HT1080 (cell line): ENCODE measurements around the gene ZNRF3. TPM values are rescaled to one million over a fixed set of nuclear protein-coding genes. Genes with fewer than 3 reads are reported as not detected.
"Not testable (repeated sequence)": the region's sequence is repeated elsewhere in the genome, so short reads cannot be mapped to it uniquely, and the experiment has no call there.

Experiments used
- DNase-seq: peaks from one replicate; pipeline ENCODE4 v3.0.0-alpha.2; 2015; ENCODE audit warnings: low read depth
- total RNA-seq: library from RNA; depleted of rRNA; stranded (reverse); fragments of >200 nt; shearing (Covaris generic); gene quantifications from 2 replicates; pipeline ENCODE4 v1.2.3, GENCODE V29; 2014

The ZNRF3 gene
- total RNA-seq, 1 experiment from 2014 or later, result 9.1 TPM

DNA sequence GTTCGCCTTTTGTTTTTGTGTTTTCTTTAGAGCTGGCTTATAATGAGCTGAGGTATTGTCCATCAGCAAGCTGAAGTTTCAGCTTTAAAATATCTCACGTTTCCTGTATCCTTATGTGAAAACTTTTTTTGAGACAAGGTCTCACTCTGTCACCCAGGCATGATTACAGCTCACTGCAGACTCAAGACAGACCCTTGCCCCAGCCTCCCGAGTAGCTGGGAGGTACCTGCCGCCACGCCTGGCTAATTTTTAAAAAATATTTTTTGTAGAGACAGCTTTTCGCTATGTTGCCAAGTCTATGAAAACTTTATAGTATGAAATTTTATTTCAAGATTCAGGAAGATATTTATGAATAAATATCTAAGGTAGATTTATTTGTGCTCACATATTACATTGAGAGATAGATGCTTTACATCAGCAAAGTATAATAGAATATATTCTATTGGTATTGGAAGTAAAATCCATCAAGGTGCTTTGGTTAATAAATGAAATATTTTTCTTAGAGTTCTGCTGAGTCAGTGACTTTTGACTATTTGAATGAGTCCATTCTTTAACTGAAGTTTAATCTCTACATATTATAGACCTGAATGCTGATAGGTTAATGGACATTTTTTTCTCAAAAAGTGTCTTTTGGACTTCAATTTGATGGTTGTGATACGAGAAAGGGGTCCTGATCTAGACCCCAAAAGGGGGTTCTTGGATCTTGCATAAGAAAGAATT is 199.6 kb downstream of the ZNRF3 start:
- no peak for DNase-seq

GRCh38 chr22:29083576-29083932 is 200.2 kb downstream of the ZNRF3 start:
- not testable (repeated sequence) for DNase-seq

DNA sequence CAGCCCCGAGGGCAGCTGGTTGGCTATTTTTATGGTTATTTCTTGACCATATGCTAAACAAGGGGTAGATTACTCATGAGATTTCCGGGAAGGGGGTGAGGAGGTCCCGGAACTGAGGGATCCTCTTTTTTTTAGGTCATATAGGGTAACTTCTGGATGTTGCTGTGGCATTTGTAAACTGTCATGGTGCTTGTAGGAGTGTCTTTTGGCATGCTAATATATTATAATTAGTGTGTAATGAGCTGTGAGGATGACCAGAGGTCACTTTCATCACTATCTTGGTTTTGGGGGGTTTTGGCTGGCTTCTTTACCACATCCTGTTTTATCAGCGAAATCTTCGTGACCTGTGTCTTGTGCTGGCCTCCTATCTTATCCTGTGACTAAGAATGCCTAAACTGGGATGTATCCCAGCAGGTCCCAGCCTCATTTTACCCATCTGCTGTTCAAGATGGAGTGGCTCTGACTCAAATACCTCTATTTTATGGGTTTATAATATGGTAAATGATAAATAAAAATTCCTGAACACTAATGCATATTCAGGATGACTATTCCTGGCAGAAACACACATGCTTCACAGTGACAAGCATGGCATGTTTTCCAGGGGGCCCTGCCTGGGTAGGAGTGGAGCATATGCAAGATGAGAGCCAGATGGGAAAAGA is 200.7 kb downstream of the ZNRF3 start:
- peak; percentile 15 for DNase-seq

- DNase-seq, result no peak
These were observed 203.6 kb downstream of the ZNRF3 start for GRCh38 chr22:29087012-29087411.

DNA sequence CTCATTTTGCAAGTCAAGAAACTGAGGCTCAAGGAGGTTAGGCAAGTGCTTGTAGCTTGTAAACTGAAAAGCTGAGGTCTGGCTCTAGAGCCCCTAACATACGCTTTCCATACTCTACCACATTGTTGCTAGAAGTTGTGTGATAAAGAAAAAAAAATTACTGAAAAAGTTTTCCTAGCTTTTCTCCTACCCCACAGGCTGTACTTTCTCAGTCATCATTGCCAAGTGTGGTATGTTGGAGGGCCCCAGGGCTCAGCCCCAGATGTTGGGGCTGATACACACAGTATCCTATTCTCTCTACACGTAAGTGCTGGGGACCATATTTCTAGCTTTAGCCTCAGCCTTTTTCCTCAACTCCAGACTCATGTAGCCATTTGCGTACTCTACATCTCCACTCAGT is 205.4 kb downstream of the ZNRF3 start:
- no peak for DNase-seq

GRCh38 chr22:29089507-29089906 is 206.1 kb downstream of the ZNRF3 start:
- DNase-seq, result no peak

GRCh38 chr22:29090039-29090438 is 206.7 kb downstream of the ZNRF3 start:
- no peak for DNase-seq

DNA sequence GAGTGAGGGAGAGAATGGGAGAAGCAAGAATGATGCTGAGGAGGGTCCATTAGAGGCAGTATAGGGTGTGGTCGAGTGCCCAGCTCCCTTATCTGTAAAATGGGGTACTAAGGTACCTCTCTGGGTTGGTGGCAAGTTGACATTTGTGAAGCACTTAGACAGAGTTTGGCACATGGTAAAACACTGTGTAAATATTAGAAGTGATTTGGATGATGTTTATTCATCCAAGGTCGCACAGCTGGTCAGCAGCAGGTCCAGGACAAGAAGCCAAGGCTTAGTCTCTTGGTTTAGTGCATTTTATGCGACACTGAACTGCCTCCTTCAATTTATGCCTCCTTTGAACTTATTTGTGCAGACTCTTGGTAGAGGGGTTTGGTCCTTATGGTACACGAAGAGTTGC is 208.9 kb downstream of the ZNRF3 start:
- DNase-seq, result no peak

DNA sequence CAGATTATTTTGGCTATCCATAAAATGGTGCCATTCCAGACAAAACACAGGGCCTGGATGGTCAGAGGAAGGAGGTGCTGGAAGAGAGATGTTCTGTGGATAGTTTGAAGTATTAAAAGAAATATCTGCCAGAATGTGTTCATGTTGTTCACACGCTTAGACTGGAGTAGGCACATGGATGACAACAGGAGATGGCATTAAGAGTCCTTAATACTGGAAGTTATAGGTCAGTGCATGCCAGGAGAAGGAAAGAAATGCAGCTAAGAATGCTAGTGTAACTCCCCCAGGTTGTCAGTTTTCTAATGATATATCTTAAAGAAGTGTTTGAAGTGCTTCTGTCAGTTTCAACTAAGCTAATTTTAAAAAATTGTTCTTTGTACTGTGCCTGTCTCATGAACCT is 209.7 kb downstream of the ZNRF3 start:
- no peak for DNase-seq

- peak; percentile 26 for DNase-seq
These were observed 210.3 kb downstream of the ZNRF3 start for GRCh38 chr22:29093501-29094300.

DNA sequence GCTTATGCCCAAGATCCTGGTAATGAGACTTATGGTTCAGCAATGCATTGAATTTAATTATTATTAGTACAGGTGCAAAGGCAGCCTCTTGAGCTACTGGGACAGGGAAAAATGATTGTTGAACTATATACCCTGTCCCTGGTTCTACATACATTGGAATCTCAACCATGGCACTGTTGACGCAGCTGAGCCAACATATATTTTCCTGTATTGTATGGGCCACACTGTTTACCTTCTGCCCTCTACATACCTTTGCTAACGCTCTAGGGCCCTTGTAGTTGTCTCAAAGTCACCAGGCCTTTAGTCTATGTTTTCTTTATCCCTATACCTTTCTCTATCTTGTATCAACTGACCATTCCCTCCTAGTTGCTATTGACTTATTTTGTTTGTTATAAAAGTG is 212.1 kb downstream of the ZNRF3 start:
- no peak for DNase-seq

DNA sequence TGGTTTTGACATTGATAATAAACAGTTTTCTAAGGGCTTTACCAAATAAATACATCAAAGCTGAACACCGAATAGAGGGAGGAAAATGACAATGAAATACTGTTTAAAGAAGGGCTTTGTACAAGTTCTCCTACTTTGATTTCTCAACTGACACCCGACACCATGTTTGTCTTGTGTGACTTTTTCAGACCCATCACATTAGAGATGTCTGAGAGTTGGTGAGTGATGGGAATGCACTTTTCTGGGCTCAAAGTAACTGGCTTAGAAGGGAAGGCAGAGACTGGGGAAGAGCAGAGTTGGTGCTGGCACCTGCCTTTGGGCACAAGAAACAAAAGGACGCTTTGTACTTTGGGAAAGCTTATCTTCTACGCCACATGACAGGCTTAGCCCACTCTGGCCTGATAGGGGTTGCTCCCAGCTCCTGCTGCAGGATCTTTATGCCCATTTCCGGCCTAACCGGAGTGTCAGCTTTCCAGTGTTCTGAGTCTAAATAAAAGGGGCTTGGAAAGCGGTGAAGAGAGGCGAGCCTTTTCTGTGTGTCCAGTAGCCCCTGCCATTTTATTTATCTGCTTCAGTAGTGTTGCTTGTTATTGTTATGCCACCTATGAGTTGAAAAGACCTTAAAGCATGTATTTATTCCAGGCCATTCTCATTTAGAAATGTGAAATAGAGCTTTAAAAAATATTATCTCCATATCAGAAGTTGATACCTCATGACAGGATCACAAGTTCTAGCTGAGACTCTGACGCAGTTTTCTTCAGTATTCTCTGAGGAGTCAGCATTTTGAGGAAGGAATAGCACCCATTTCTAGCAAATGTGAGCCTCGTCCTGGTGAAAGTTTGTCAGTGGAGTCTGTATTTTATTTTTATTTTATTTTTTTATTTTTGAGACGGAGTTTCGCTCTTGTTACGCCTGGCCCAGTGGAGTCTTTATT is 213.6 kb downstream of the ZNRF3 start:
- DNase-seq, result no peak

- DNase-seq, result no peak
These were observed 214.9 kb downstream of the ZNRF3 start for GRCh38 chr22:29098296-29098695.

- DNase-seq, result no peak
These were observed 218.9 kb downstream of the ZNRF3 start for GRCh38 chr22:29102300-29102699.

GRCh38 chr22:29103121-29103520 is 219.7 kb downstream of the ZNRF3 start:
- no peak for DNase-seq

- no peak for DNase-seq
These were observed 222.1 kb downstream of the ZNRF3 start for GRCh38 chr22:29105468-29105867.

GRCh38 chr22:29106839-29107238 is 223.5 kb downstream of the ZNRF3 start:
- no peak for DNase-seq
